Measurements from ENCODE around the gene ALDH1A1.
"Not testable (repeated sequence)": the region's sequence is repeated elsewhere in the genome, so short reads cannot be mapped to it uniquely, and the experiment has no call there.

Gene ALDH1A1

DNA sequence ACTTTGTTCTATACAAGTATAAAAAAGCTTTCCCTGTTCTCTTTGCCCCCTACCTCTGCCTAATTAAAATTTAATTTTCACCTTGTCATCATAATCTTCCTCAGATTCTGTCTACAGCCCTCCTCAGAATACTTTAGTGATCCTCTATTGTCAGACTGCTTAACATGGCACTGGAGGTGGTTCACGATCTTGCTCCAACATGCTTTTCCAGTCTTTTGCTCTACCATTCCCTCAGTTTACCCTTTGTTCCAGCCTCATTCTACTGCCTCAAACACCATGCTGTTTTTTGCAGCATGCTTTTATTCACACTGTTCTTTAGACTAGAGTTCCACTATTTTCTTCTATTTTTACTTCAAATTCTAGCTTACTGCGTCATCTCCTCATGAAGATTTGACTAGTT, 10.4 kb downstream of the ALDH1A1 start:
- no peak for DNase-seq

DNA sequence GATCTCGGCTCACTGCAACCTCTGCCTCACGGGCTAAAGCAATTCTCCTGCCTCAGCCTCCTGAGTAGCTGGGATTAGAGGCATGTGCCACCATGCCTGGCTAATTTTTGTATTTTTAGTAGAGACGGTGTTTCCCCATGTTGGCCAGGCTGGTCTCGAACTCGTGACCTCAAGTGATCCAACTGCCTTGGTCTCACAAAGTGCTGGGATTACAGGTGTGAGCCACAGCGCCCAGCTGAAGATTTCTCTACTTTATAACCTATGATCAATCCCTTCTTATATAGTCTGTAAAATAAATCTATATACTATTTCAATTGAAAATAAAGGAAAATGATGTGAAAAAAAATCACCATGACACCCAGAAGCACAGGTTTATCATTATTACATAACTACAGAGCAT, 13.3 kb downstream of the ALDH1A1 start:
- not testable (repeated sequence) for DNase-seq

DNA sequence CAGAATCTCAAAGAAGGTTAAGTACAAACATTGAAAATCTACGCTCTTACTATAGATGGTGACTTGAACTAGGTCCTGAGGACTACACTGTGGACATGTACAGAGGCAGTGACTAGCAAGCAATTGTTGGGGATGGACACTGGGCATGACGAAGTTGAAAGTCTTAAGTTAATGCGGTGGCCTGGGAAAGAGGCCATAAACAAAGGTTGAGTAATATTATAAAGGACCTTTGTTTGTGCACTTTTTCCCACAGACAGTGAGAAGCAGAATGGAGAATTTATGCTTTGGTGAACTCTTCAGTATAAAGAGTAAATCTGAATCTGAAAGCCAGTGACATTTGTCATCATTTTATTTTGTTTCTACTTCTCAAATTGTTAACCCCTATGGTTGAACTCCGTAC, 15.3 kb downstream of the ALDH1A1 start:
- no peak for DNase-seq

DNA sequence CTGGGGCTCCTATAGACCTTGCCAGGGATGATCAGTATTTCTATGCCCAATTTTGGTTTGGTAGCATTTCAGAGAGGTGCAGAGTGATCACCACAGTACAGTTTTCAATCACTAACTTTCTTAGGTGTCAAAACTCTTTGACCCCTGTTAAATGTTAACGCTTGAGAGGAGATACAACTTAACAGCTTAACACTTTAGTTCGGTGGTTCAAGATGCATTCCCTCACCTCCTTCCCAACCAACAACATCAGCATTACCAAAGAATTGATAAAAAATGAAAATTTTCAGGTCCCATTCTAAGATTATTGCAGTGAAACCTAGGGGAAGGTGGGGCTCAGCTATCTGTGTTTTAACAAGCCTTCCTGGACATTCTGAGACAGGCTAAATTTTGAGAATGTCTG, 16.2 kb downstream of the ALDH1A1 start:
- DNase-seq = no peak

DNA sequence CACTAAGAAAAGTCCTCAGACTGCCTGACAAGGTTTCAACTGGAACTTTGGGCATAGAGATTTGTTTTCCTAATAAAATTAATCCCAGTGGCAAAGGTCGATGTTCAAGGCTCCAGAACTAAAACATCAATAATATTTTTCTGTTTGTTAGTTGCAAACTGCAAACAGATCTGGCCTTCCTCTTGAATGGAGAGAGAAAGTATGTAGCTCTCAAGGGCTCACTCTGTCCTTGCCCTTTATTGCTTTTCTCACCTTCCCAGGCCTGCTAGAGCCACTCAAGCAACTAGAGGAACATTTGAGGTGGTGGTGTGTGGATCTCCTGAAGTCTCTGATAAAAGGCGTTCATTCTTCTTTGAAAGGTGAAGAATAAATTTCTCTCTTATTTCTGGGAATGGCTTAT, 16.6 kb downstream of the ALDH1A1 start:
- DNase-seq = no peak

DNA sequence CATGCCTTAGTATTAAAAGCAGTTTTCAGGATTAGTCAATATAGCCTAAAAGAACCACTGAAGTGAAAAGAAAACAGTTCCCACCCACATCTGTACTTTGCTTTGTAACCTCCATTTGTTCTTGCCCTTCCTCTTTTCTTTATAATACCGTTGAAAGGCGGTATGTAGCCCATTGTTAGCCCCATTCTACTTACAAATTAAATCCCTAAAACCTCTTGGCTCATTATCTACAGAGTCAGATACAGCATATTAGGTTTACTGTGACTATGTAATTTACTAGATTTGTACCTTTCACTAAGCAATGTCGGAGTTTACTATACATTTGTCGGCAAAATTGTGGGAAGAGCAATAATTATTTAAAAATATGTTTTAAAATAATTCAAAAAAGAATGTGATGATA, 17.3 kb downstream of the ALDH1A1 start:
- no peak for DNase-seq

DNA sequence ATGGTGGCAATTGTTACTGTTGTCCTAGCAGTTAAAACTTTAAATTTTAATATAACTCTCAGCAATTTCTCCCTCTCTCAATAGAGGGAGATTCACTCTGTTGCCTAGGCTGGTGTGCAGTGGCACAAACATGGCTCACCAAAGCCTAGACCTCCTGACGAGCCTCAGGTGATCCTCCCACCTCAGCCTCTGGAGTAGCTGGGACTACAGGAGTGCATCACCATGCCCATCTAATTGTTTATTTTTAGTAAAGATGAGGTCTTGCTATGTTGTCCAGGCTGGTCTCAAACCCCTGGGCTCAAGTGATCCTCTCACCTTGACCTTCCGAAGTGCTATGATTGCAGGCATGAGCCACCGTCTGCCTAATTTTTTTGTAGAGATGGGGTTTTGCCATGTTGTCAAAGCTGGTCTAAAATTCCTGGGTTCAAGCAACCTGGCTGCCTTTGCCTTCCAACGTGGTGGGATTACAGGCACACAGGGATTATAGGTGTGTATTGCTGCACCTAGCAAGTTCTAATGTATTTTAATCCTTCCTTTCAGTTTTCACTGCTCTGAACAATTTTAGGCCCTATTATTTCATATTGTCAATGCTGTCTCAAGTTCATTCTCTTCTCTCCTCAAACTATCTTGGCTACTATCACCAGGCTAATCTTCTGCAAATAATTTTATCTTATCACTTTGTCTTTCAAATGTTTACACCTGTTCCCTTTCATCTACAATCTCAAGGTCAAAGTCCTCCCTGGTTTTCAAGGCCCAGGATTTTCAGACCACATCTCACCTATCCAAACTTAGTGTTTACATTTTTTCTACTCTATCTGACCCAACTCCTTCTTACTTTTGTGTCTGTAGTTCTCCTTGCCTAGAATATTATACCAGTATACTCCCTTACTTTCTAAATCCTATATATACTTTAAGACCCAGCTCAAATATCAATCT, 18.9 kb downstream of the ALDH1A1 start:
- DNase-seq = no peak

DNA sequence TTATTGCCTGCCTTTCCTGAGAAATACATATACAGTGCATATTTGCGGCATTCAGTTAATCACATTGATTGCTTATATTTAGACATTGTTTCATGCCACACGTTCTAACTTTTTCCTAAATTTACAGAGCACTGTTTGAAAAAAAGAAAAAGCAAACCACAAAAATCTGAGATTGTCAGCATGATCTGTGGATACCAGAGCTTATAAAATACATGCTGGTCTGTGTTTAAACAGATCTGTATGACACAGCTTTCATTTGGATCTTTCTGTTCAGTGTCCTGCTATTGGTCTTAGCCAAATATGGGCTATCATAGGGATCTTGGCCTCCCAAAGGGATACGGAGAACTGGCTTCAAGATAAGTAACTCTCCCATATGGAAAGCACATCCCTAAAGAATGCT, 20.2 kb downstream of the ALDH1A1 start:
- no peak for DNase-seq

DNA sequence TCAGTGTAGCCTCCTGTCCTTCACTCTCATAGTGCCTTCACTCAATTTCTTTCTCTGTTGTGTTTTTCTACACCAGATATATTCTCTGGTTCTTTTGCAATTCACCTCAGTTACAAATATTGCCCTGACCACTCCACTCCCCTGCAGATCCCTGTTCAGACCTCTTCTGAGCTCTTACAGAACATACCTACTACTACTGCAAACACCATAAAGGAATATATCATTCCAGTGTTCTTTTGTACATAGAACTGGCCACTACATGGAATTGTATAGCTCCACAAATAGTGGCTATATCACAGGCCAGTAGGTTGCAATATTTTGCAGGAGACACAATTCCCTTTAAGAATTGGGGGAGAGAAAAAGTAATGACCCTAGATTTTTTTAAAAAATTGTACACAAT, 21.0 kb downstream of the ALDH1A1 start:
- DNase-seq = no peak

DNA sequence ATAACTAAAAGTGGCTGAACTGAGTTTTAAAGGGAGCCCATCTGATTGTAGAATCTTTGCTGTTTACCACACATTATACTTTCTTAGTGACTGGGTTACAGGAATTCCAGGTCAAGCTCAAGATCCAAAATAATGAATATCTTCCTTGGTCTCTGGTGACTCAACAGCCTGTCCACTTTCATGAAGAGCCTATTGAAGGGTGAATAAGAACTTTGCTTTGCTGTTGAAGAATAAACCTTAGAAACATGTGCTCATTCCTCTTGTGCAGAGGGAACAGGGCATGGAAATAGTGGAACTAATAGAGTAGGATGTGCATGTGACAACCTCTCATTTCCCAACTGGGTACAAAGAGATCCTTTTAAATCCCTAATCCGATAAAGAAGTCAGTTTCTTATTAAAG, 21.4 kb downstream of the ALDH1A1 start:
- DNase-seq = no peak

DNA sequence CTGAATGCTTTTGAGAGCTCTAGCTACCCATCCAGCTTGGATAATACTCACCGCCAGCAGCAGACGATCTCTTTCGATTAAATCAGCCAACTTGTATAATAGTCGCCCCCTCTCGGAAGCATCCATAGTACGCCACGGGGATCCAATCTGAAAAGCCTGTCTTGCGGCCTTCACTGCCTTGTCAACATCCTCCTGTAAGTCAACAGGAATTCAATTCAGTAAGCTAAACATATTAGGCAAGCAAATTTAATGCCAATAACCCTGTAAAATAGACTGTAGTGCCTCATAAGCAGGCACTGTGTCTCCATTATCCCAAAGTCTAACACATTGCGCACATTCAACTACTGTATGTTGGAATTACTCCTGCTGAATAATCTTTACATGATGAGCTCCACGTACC, 22.0 kb downstream of the ALDH1A1 start:
- no peak for DNase-seq

DNA sequence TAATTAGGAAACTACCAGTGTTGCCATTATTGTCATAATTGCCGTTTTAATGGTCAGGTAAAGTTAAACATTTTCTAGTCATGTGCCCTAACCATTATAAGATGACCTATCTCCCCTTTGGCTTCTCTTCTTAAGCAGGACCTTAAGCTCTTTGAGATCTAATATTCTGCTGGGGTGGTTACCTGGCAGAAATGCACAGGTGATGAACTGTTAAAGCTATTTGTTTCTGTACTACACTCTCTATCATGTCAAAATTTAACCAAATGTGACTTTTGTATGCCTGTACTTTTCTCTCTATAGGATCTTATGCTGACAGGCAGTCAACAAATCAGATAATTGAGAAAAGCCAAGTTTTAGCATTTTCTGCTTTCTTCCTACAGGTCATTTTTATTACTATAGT, 23.3 kb downstream of the ALDH1A1 start:
- no peak for DNase-seq

DNA sequence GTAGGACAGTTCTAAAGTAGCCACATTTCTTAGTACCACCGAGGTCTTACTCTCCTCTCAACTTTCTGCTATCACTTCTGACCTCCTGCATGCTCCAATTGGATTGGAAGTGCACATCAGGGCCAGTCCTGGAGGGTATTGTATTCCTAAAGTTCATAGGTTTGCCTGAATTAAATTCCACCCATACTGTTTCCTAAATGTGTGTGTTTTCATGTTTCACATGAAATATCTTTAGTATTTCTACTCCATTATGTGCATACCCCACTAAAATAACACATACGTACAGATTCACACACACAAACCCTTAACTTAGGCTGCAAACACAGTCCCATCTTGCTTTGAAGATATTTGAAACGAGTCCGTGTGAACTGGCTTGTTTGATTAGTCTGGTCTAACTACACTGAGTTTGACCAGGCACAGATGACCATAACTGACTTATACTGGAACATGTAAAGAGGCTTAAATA, 24.8 kb downstream of the ALDH1A1 start:
- no peak for DNase-seq

DNA sequence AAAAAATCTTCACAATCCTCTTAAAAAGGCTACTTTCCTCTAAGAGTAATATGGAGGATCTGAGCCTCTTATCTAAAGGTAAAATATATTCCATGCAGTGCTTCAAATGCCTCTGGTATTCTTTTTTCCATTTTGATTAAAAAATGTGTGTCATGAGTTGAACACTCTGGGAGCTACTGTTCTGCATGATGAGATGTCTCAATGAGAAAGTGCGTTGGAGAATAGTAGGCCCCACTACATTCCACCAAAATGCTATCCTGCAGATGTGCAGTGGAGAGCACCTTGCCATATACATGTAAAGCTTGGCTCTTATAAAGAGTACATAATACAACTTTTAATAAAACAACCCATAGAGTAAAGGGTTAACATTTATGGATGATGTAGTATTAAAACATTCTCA, 26.3 kb downstream of the ALDH1A1 start:
- DNase-seq = no peak

DNA sequence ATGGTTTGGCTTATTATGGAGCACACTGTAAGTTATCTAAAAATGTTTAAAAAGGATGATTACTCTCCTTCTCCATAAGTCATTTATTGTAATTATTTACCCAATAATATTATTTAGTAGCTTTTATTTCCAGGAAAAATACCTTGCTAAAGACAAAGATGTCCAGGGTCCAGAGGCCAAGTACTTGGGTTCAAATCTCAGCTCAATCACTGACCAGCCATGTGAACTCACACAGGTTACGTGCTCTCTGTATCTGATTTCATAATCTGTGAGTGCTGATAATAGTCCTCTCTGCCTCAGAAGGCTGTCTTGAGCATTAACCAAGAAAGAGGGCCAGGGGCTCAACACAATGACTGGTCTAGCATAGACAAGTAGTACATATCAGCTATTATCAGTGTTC, 27.0 kb downstream of the ALDH1A1 start:
- DNase-seq = no peak

DNA sequence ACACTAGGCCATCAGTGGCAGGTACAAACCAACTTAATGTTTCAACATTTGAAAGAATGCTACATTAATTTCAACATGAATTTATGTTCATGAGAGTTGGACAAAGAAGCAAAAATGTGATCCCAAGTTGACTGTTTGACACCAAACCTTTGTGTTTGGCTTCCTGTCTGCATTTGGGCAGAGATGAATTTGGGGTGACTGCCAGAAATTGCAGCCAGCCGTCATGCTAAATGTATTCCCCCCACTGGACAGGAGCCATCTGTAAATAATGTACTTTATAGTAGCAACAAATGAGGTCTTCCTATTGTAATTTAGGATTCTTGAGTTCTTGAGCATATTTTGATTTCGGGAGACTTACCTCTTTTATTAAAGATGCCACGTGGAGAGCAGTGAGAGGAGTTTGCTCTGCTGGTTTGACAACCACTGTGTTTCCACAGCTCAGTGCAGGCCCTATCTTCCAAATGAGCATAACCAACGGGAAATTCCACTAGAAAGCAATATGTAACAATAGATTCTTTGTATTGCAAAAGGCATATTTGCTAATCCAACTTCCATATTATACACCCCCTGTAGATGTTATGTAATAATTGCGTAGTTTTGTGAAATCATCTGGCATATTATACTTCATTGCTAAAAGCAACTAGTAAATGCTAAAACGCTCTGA, 27.6 kb downstream of the ALDH1A1 start:
- no peak for DNase-seq

DNA sequence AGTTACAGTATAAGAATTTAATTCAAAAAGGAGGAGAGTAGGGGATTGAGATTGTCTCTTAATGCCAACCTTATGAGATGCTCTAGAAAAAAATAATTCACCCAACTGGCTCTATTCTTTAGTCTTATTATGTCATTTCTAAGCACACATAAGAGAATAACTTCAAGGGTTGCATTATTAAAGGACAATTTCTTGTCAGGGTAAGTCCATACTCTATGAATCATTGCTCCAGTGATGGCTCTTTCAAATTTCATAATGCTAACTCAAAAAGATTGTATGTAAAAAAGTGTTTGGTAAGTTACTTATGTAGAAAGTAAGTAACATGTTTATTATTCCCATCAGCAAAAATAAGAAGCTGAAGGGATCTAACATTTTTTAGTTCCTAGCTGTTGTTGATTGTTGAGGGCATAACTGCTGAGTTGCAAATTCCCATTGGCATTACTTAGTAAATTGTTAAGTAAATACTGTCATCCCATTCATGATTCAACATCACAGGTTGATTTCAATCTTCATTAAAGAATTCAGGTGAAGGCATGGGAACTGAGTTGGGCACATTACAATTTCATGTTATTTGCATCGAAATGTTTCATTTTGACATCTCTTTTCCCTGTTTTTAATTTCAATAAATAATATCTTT, 28.6 kb downstream of the ALDH1A1 start:
- DNase-seq = no peak

DNA sequence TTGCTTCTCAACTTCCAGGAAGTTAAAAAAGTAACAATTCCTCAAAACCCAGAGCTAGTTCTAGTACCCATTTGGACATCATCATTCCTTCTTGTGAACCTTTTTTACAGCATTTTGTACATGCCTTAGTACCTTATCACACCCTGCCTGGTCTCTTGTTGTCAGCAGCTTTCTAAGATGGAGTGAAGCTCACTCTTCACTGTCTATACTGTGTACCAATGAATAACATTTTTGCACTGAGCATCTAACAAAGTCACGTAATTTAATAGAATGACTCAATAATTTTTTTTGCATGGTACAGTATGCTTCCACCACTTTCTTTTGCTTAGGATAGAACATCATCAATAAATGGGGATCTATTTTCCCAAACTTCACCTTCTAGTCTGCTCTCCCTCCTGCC, 29.8 kb downstream of the ALDH1A1 start:
- no peak for DNase-seq

DNA sequence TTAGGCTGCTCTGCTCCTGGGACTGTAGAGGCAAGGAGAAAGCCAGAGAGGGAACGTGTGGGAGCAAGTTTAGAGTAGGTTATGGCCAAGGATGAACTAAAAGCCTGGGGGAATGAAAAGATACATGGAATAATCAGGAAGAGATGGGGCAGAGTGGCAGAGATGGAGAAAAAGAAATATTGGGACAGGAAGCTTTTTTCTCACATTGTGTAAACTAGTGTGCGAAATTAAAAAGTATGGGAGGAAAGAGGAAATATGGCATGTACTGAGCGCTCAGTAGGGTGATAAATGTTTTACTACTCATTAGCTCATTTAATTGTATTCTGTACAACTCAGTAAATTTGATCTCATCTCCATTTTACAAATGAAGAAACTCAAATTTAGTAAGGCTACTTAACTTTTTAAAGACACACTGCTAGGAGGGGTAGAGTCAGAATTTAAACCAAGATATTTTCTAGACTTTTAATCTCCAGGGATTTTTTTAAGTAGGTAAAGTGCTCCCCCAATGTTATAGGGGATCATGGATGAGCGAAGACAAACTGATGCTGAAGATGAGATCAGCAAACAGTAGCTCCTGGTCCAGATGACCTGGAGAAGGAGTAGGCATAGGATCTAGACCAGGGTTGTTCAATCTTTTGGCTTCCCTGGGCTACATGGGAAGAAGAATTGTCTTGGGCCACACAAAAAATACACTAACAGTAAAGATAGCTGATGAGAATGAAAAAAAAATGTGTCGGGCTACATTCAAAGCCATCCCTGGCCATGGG, 30.8 kb downstream of the ALDH1A1 start:
- no peak for DNase-seq

DNA sequence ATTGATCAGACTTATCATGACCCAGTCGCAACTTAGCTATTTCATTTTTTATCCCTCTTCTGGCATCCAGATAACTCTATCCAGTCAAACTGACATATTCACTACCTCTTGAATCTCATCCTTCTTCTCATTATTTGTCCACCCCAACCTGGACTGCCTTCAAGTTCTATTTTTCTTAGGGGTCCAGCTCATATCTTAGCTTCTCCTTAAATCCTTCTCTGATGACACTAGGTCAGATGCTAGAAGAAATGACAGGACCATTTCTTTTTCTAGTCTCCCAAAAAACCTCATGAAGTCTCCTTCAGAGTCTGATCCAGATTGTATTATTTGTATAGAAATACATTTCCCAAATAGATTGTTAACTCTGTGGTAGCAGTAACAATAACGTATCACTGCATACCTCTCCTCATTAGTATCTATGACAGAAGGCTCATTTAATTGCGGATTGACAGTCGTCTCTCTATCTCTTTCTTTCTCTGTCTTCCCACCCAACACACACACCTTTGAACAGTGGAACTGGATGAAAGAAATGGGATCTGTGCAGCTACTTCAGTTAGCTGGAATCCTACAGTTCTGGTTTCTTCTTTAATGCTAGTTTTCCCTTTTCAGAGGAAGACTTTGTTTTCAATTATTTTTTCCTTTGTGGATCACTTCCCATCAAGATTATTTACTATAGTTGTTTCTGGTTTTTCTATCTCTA, 33.5 kb downstream of the ALDH1A1 start:
- no peak for DNase-seq

DNA sequence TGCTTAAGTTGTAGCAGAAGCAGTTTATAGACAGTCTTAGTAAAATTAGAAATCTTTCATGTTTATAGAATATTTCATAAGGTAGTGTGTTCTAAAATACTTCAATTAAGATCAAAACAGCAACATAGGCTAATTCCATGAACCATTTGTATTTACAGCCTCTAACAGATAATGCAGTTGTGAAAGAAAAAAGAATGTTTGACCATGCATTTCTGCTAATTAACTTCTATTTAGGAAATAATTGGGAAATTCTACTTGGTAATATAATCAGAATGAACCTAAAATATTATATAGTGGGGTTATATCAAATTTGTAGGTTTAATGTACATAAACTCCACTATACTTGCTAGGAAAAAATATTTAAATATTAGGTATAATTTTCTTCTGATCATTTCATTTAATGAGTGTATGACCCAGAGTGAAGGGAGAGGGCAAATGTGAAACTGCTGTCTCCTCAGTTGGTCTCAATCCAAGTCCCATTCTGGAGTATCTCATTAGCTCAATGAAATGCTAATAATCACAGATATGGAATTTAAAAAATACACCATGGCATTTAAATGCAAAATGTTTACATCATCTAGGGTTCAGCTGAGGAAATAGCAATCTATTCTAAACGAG, 34.9 kb downstream of the ALDH1A1 start:
- DNase-seq = no peak

DNA sequence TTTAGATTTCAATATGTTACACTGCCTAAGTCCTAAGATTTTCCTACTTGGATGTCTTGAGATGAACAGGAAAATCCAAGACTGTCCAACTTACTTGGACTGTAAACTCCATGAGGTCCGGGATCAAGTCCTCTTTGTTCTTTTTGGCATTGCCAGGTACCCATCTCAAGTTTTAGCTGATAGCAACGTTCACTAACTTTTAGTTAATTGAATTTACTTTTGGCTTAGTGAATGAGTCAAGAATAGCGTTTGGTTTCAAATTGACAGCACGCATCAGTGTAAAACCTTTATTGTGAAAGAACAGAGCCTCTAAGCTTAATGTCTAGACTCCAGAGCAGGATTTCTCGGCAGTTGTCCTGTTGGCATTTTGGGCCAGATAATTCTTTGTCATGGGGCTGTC, 37.2 kb downstream of the ALDH1A1 start:
- DNase-seq = no peak
